GM18498 (cell line): ENCODE measurements around the gene PCOLCE2.

Experiments used
- ATAC-seq: cut with Tn5 transposase; IDR thresholded peaks from one replicate; pipeline ENCODE4 v1.9.1; 2021; ENCODE audit warnings: mild to moderate bottlenecking, moderate library complexity; ENCODE audit not compliant: unreplicated experiment

Gene PCOLCE2

GRCh38 chr3:142866841-142867631 lies 21.8 kb downstream of the PCOLCE2 start:
- ATAC-seq = no peak

GRCh38 chr3:142863930-142864920 lies 24.7 kb downstream of the PCOLCE2 start:
- no peak for ATAC-seq

- ATAC-seq = no peak
These were observed 25.7 kb downstream of the PCOLCE2 start for GRCh38 chr3:142863010-142863817.

GRCh38 chr3:142861926-142862325 lies 27.0 kb downstream of the PCOLCE2 start:
- no peak for ATAC-seq

GRCh38 chr3:142858043-142858442 lies 30.8 kb downstream of the PCOLCE2 start:
- no peak for ATAC-seq

GRCh38 chr3:142857056-142857455 lies 31.8 kb downstream of the PCOLCE2 start:
- ATAC-seq = no peak

GRCh38 chr3:142853270-142854168 lies 35.4 kb downstream of the PCOLCE2 start:
- ATAC-seq = no peak

GRCh38 chr3:142852009-142852408 lies 36.9 kb downstream of the PCOLCE2 start:
- ATAC-seq = no peak

GRCh38 chr3:142850395-142851023 lies 38.4 kb downstream of the PCOLCE2 start:
- no peak for ATAC-seq

GRCh38 chr3:142849148-142849547 lies 39.7 kb downstream of the PCOLCE2 start:
- no peak for ATAC-seq

- no peak for ATAC-seq
These were observed 41.9 kb downstream of the PCOLCE2 start for GRCh38 chr3:142846779-142847577.

- ATAC-seq = no peak
These were observed 44.4 kb downstream of the PCOLCE2 start for GRCh38 chr3:142844339-142844977.

- no peak for ATAC-seq
These were observed 49.1 kb downstream of the PCOLCE2 start for GRCh38 chr3:142839831-142840230.

GRCh38 chr3:142837526-142837925 lies 51.4 kb downstream of the PCOLCE2 start:
- no peak for ATAC-seq

- peak; percentile 100 for ATAC-seq
These were observed 60.1 kb downstream of the PCOLCE2 start for GRCh38 chr3:142828703-142829305.

GRCh38 chr3:142819179-142819578 lies 69.7 kb downstream of the PCOLCE2 start:
- ATAC-seq = no peak

- no peak for ATAC-seq
These were observed 70.2 kb downstream of the PCOLCE2 start for GRCh38 chr3:142818651-142819050.

GRCh38 chr3:142817897-142818296 lies 71.0 kb downstream of the PCOLCE2 start:
- ATAC-seq = no peak
